Raji (cell line): ENCODE results near the gene OR5H2.

Experiments
- POLR2A ChIP-seq: IDR thresholded peaks from 2 replicates; pipeline ENCODE4 v1.6.1; 2011; ENCODE audit warnings: low read depth, low read length, control low read depth; ENCODE audit not compliant: insufficient read depth

The OR5H2 gene

GRCh38 chr3:98325055-98325454 lies 42.8 kb downstream of the OR5H2 start:
- TF ChIP-seq POLR2A: no peak

DNA sequence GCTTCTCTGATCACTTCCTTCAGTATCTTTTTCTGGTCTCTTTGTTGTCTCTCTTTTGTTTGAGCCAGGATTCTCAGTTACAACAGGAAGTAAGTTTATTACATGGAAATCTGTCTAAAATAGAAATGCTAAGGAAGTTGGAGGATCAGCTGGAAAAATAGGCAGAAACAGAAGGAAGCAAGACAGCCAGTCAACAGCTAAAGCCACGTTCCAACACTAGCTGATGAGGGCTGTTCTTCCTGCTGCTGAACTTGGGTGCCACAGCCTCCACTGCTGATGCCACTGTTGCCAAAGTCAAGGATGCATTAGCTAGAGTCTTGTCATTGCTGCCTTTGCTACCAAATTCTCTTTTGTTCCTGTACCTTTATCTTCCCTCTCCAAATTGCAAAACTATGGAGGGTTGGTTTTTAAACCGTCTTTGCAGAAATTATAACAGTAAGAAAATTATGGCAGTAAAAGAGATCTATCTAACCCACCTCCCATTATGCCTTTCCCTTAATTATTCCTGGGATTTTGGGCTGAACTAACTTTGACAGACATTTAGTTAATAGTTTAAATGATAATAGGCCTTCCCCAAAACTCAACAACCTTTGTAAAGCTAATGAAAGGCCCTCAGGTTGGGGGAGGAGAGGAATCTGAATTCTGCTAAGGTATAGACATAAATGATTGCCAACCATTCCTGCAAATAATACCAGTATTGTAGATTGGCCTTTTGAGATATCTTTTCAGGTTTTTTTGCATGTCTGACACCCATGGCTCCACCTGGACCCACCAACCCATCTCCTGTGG lies 44.0 kb downstream of the OR5H2 start:
- no peak for TF ChIP-seq POLR2A

DNA sequence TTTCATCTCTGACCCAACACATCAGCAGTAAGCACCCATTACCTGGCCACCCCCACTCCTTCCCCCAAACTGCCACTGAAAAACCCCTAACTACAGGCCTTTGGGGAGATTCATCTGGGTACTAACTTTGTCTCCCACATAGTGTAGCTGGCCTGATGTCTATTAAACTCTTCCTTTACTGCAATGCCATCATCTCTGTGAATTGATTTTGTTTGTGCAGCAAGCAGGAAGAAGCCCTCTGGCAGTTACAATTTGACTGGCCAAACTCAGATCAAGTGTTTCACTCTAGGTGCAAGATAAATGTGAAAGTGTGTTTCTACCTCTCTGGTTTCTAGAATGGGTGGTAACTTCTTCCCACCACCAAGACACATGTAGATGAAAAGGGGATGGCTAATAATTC lies 44.6 kb downstream of the OR5H2 start:
- no peak for TF ChIP-seq POLR2A

DNA sequence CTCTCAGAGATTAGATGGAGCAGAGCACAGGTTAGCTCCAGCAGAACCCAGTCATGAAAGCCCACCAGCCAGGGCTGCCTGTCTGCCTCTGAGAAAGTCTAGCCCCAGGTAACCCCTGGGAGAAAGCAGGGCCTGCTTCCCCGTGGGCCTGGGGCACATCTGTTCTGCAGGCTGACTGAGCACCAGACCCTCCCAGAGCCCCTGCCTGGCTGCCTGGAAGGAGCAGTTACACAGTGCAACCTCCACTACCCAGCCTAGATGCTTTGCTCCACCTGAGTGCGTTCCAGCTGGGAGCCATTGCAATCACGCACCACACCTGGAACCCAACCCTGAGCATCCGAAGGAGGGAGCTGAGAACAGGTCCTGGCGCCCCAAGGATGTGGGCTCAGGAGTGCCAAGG lies 46.6 kb downstream of the OR5H2 start:
- TF ChIP-seq POLR2A: no peak

GRCh38 chr3:98329392-98330124 lies 47.3 kb downstream of the OR5H2 start:
- TF ChIP-seq POLR2A: no peak

DNA sequence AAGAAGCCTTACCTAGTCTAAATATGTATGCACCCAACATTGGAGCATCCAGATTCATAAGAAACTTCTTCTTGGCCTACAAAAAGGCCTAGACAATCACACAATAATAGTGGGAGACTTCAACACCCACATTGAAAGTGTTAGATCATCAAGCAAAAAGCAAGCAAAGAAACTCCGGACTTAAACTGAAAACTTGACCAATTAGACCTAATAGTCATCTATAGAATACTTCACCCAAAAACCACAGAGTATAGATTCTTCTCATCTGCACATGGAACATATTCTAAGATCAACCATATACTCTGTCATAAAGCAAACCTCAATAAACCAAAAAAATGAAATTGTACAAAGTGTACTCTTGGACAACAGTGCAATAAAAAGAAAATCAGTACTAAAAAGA lies 49.0 kb downstream of the OR5H2 start:
- no peak for TF ChIP-seq POLR2A
